Stomach (tissue), 9 donors: ENCODE measurements around the gene NLGN1. TPM values are rescaled to one million over a fixed set of nuclear protein-coding genes. Genes with fewer than 3 reads are reported as not detected.
A peak's percentile ranks its signal among the peaks of the same experiment; 100 is the strongest.

ENCODE experiments used
- DNase-seq, 2 donors: peaks; one replicate each; pipeline versions ENCODE4 v3.0.0 to v3.0.0-alpha.2; 2013 to 2019
- H3K27ac ChIP-seq, 5 donors: fragments of 200-600 bp in 4 of 5; sonication (generic) in 4 of 5; one replicate each; pipeline ENCODE4 v1.5.1; 2013 to 2019; ENCODE audit warnings: mild to moderate bottlenecking in 1 of 5, moderate library complexity in 1 of 5
- H3K27me3 ChIP-seq, 3 donors: fragments of 200-600 bp; sonication (generic); one replicate each; pipeline ENCODE4 v1.5.1; 2017 to 2019; ENCODE audit warnings: mixed run types in 1 of 3
- H3K36me3 ChIP-seq, 4 donors: fragments of 200-600 bp; sonication (generic); 1 replicate in 3 of 4; 2 replicates in 1 of 4; pipeline ENCODE4 v1.5.1; 2016 to 2019
- H3K4me1 ChIP-seq, 4 donors: fragments of 200-600 bp; sonication (generic); one replicate each; pipeline ENCODE4 v1.5.1; 2016 to 2019
- H3K4me3 ChIP-seq, 4 donors: fragments of 200-600 bp; sonication (generic) in 3 of 4; one replicate each; pipeline ENCODE4 v1.5.1; 2016 to 2019; ENCODE audit warnings: mild to moderate bottlenecking in 1 of 4
- H3K9me3 ChIP-seq, 4 donors: fragments of 200-600 bp; sonication (generic); one replicate each; pipeline ENCODE4 v1.5.1; 2016 to 2019
- EP300 ChIP-seq: sonication (generic); formaldehyde crosslinking; IDR thresholded peaks from one replicate; pipeline ENCODE4 v1.6.1; 2017; ENCODE audit warnings: antibody characterized with exemption
- POLR2A ChIP-seq, 4 donors: fragments of 450-650 bp; IDR thresholded peaks; one replicate each; pipeline ENCODE4 v1.6.1; 2016; ENCODE audit warnings: antibody characterized with exemption in 4 of 4, control low read depth in 2 of 4, mild to moderate bottlenecking in 1 of 4, moderate library complexity in 1 of 4
- POLR2AphosphoS5 ChIP-seq, 3 donors: sonication (generic); formaldehyde crosslinking; IDR thresholded peaks; one replicate each; pipeline ENCODE4 v1.6.1; 2016; ENCODE audit warnings: antibody characterized with exemption in 3 of 3
- WGBS, 5 donors: extraction: QIAGEN DNeasy Blood & Tissue Kit in 3 of 5; methylation state at CpG; one replicate each; pipeline versions ENCODE4 v1.1.5 to v1.1.7; 2013 to 2018; 5-methylcytosine and 5-hydroxymethylcytosine counted together
- intact Hi-C: fragments of 100-400 bp; cut with DNase I; formaldehyde crosslinking; loops from one replicate; pipeline ENCODE4 v1.15.1; 2023; ENCODE audit warnings: low total_unique reads
- polyA plus RNA-seq, 3 donors: library from polyadenylated mRNA; stranded (reverse); fragments of 200-250 nt; gene quantifications; one replicate each; pipeline ENCODE4 v1.2.3, GENCODE V29; 2013
- total RNA-seq, 5 donors: library from RNA; depleted of rRNA; stranded (reverse); fragments of >200 nt; gene quantifications; one replicate each; pipeline versions ENCODE4 v1.1.0 to v1.2.3, GENCODE V29; 2014 to 2016
- TF ChIP-seq, protein P1 (sequence below), 7 experiments: fragments of 450-650 bp in 4 of 7; fragments of 200-600 bp in 3 of 7; sonication (generic) in 3 of 7; IDR thresholded peaks; one replicate each; pipeline ENCODE4 v1.5.1; 2016 to 2019; ENCODE audit warnings: antibody characterized with exemption in 7 of 7, control low read depth in 2 of 7, mild to moderate bottlenecking in 1 of 7
- donor health status: healthy with polysubstance abuse.
- donor health status: Bipolar disorder and iron deficiency.
- donor health status: healthy.

The NLGN1 gene
- total and polyA plus RNA-seq, 8 donors, result 0.15 to 45.2 (median 4.8) TPM; not detected in 1

DNA sequence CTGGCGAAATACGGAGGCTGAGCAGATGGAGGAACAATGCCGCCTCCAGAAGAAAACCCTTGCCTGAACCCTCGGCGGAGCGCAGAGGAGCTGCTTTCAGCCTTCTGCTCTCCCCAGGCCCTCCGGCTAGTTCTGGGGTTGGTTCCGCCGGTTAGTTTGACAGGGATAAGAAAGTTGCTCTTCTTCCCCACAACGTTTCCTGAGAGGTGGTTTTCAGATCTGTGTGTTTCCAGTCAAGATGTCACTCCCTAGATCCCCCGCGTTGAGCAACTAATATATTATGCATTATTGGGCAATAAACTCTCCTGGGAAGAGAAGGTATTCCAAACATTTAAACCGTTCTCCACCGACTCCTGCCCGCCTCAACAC, 551 bp downstream of the NLGN1 start:
- Histone ChIP-seq H3K36me3 (no peaks in the 10 kb centered on the region), H3K27ac (peak overlapping the region; percentile 59 to 91 (median 84)), H3K9me3 (no peaks in the 10 kb centered on the region), H3K4me3 (peak overlapping the region; percentile 65 to 96 (median 72)), H3K4me1 (peaks cover 0 to 42% (median 31%) of the 10 kb centered on the region in 4 donors), H3K27me3 (peaks cover 0 to 33% (median 16%) of the 10 kb centered on the region in 3 donors)
- intact Hi-C loops, result no loop called here
- DNase-seq, result no peak
- WGBS, 5 donors, result 5 to 12% (median 8%) methylated on average over 15 of the region's 15 CpGs
- TF ChIP-seq EP300 (no peak), POLR2A (IDR thresholded peaks at IDR 0.05) (no peak)
- TF ChIP-seq, protein P1, sequence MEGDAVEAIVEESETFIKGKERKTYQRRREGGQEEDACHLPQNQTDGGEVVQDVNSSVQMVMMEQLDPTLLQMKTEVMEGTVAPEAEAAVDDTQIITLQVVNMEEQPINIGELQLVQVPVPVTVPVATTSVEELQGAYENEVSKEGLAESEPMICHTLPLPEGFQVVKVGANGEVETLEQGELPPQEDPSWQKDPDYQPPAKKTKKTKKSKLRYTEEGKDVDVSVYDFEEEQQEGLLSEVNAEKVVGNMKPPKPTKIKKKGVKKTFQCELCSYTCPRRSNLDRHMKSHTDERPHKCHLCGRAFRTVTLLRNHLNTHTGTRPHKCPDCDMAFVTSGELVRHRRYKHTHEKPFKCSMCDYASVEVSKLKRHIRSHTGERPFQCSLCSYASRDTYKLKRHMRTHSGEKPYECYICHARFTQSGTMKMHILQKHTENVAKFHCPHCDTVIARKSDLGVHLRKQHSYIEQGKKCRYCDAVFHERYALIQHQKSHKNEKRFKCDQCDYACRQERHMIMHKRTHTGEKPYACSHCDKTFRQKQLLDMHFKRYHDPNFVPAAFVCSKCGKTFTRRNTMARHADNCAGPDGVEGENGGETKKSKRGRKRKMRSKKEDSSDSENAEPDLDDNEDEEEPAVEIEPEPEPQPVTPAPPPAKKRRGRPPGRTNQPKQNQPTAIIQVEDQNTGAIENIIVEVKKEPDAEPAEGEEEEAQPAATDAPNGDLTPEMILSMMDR (IDR thresholded peaks at IDR 0.05), result no peak

DNA sequence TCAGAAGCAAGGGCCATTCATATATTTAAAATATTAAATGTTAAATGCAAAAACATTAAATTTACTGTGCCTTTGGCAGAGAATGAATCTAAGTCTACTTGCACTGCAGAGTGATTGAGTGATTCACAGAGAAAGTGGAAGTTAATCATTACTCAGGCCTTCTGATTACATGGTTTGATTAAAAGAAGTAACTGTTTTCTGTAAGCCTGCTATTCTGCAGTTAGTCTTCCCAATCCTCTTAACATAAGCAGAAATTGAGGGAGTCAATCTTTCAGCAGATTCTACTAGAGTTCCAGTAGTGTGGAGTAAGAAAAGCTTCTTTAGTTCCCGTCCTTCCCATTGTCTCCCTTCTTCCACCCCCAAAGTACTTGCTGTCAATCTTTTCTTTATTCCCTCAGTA, 1.5 kb downstream of the NLGN1 start:
- TF ChIP-seq EP300 (no peak), POLR2A (IDR thresholded peaks at IDR 0.05) (no peak), POLR2AphosphoS5 (IDR thresholded peaks at IDR 0.05) (no peak)
- TF ChIP-seq, protein P1 (IDR thresholded peaks at IDR 0.05), result no peak
- H3K4me3 ChIP-seq, result no peak overlapping the region

DNA sequence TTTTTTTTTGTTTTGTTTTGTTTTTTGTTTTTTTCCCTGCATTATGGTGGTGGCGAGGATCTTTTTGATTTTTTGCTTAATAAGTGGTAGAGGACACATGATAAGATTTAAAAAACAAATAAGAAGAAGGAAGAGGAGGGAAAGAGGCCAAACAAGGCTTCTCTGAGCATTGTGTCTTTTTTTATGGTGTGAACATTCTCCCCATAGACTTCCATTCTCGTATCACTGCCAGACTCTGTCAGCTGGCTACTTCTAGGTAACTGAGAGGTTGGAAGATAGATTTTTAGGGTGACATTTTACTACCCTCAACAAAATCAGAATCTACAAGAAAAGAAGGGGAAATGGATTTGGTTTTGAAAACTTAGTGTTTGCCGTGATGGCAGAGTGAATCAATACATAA, 3.8 kb downstream of the NLGN1 start:
- H3K27ac ChIP-seq, result no peak overlapping the region
- intact Hi-C loops, result no loop called here
- no peak for TF ChIP-seq POLR2AphosphoS5 (IDR thresholded peaks at IDR 0.05)
- TF ChIP-seq, protein P1 (IDR thresholded peaks at IDR 0.05), result no peak
- no peak for TF ChIP-seq EP300
- no peak for TF ChIP-seq POLR2A (IDR thresholded peaks at IDR 0.05)
- DNase-seq, result no peak
- H3K27me3 ChIP-seq, result peaks cover 0 to 18% (median 12%) of the 10 kb centered on the region in 3 donors
- no peaks in the 10 kb centered on the region for H3K9me3 ChIP-seq
- no peak overlapping the region for H3K4me3 ChIP-seq
- no peaks in the 10 kb centered on the region for H3K36me3 ChIP-seq
- WGBS, 5 donors, result 51 to 79% (median 69%) methylated on average over 3 of the region's 3 CpGs
- peaks cover 0 to 27% (median 21%) of the 10 kb centered on the region in 4 donors for H3K4me1 ChIP-seq

More for the DNA sequence above, 1.5 kb downstream of the NLGN1 start:
- 34 to 60% (median 40%) methylated on average over 1 of the region's 1 CpG for WGBS, 5 donors
- DNase-seq, result peak in 1 of 2 donors; percentile 14
- Histone ChIP-seq H3K36me3 (no peaks in the 10 kb centered on the region), H3K27ac (peak overlapping the region in 1 of 5 donors; percentile 91), H3K4me1 (peaks cover 0 to 42% (median 31%) of the 10 kb centered on the region in 4 donors), H3K27me3 (peaks cover 0 to 33% (median 16%) of the 10 kb centered on the region in 3 donors), H3K9me3 (no peaks in the 10 kb centered on the region)
- intact Hi-C loops, result no loop called here

DNA sequence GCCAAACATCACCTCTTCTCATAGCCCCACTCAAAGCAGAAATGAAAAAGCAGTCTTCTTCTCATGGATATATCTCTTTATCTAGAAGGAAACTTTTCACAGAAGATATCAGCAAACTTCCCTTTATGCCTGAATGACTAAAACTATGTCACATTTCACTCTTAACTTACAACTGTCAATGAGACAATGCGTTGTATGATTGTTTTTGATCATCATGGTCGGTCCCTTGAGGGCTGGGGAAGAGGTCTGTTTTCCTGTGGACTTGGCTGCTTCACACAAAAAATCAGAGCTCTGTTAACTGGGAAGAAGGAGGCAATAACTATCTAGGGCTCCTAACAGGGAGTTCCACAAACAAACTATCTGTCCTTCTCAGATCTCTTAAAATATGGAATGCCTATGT, 5.1 kb downstream of the NLGN1 start:
- Histone ChIP-seq H3K9me3 (no peaks in the 10 kb centered on the region), H3K36me3 (no peaks in the 10 kb centered on the region), H3K4me1 (peaks cover 0 to 16% (median 10%) of the 10 kb centered on the region in 4 donors), H3K4me3 (no peak overlapping the region), H3K27ac (no peak overlapping the region), H3K27me3 (peaks cover 0 to 6% (median 3%) of the 10 kb centered on the region in 3 donors)
- WGBS, 5 donors, result 64 to 89% (median 82%) methylated on average over 2 of the region's 2 CpGs
- intact Hi-C loops, result no loop called here
- no peak for TF ChIP-seq POLR2A (IDR thresholded peaks at IDR 0.05)
- TF ChIP-seq, protein P1 (IDR thresholded peaks at IDR 0.05), result no peak
- DNase-seq, result no peak
